GM18502 (cell line): ENCODE results near the gene FTHL17.
A peak's percentile ranks its signal among the peaks of the same experiment; 100 is the strongest.

Experiments used
- ATAC-seq: cut with Tn5 transposase; IDR thresholded peaks from one replicate; pipeline ENCODE4 v1.9.1; 2021; ENCODE audit warnings: mild to moderate bottlenecking; ENCODE audit not compliant: unreplicated experiment, poor library complexity

FTHL17 gene

DNA sequence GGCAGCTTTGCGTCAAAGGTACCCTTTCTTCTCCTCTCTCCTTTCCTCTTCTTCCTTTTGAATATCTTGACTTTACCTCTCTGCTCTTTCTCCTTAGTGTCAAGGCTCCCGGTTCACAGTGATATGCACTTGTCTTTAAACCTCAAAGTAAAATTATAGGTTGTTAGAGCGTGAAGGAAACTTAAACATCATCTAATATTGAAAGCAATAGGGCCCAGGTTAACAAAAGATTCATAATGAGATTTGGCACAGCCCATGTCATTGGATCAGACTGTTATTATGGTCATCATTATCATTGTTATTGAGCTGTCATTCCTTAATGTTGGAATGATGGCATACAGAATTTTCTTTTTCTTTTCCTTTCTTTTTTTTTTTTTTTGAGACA lies 32.5 kb downstream of the FTHL17 start:
- ATAC-seq, result no peak

DNA sequence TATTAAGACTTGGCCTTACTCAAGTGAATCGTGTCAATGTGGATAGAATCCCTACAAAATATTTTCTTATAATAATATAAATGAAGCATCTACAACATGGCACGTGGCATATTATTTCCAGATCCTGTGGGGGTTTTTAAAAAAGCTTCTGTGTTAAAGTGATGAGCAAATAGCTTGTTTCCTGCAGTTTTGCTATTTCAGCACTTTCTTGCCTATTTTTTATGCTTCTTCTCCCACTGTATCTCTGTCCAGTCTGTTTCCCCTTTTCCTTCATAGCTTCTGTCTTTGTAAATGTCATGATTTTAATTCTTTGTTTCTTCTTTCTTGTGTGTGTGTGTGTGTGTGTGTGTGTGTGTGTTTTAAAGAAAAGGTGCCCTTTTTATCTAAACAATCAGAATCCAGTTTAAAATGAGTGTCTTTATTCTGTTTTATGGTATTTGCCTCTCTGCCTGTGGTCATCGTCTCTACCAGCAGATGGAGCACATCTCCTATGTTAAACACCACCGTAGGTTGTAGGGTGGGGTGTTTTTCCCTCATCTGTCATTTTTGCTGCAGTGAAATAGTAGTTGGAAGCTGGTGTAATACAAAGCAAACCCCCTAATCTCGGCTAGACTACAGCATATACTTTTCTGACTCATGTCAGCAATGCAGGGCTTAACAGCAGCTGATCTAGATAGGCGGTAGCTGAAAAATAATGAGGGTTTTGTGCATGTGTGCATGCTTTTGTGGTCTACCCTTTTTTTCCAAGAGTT lies 33.1 kb downstream of the FTHL17 start:
- ATAC-seq, result peak; percentile 73

DNA sequence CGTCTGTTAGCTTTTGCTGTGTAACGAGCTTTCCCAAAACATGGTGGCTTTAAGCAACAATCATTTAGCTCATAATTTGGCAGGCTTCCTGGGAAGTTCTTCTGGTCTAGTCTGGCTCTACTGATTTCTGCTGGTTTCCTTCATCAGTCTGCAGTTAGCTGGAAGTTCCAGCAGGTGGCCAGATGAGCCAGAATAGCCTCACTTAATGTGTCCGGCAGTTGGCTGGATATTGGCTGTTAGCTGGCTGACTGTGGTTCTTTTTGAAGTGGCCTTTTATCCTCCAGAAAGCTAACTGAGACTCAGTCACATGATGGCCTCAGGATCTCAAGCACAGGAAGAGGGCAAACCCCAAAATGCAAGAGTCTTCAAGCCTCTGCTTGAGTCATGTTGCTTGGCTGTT lies 34.9 kb downstream of the FTHL17 start:
- peak; percentile 89 for ATAC-seq

DNA sequence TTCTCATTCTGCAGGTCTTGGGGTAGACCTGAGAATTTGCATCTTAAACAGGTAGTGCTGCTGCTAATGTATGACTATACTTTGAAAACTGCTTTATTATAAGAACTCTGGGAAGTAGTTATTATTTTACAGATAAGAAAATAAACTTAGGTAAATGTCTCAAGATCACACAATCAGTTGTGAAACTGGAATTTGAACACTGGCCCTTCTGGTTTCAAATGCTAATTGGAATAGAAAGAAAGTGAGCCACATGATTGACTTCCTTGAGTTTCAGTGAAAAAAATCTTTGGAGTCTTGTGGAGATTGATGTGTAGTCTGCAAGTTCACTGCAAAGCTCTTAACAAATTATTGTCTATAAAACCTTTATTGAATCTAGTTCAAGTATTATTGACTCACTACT lies 44.5 kb downstream of the FTHL17 start:
- ATAC-seq, result no peak

DNA sequence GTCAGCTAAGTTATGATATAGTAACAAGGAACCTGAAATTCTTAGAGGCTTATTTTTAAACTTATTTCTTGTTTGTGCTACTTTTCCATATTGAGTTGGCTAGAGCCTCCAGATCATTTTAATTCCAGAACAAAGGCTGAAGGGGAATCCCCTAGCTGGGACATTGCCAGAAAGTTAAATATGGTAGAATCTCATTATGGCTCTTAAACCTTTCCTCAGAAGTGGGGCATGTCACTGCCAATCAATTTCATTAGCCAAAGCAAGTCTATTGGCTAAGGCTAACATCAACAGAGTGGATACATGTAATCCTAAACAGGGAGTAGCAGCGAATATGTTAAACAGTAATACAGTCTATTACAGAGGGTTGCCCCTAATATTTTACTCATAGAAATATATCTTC lies 47.0 kb downstream of the FTHL17 start:
- ATAC-seq, result no peak

DNA sequence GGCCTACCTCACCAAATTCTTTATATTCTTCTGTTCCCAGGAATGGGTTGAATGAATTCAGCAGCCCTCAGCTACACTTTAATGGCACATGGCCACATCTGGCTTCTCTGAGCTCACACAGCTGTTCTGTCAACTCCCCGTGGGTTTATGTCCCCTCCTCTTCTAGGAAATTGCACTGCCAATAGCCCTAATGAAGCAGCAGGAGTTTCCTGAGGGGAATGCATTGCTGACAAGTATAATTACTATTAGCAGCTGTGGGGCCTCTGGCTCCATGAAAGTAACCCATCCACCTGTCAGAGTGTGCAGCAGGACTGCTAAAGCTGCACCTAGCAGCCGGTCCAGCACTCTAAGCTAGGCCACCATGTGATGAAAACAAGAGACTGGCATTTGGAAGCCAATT lies 50.3 kb downstream of the FTHL17 start:
- no peak for ATAC-seq
